ENCODE results near the gene ABCC1.
"Not testable (repeated sequence)": the region's sequence is repeated elsewhere in the genome, so short reads cannot be mapped to it uniquely, and the experiment has no call there.

The ABCC1 gene

DNA sequence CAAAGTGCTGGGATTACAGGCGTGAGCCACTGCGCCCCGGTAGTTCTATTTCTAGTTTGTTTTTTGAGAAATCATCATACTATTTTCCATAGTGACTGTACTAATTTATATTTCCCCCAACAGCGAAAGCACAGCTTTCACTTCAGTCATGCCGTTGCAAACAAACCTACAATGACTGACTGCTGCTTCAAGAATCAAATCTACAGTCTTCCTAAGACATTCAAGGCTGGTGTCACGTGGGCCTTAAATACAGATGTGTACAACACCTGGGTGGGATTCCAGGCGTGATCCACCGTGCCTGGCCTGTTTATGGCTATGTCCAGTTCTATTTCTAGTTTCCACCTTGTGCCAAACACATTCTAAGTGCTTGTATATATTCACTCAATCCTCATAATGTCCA is 201.9 kb downstream of the ABCC1 start:
- no peak for DNase-seq (ENCODE audit: low read depth in 2 of 2, low spot score in 1 of 2)

DNA sequence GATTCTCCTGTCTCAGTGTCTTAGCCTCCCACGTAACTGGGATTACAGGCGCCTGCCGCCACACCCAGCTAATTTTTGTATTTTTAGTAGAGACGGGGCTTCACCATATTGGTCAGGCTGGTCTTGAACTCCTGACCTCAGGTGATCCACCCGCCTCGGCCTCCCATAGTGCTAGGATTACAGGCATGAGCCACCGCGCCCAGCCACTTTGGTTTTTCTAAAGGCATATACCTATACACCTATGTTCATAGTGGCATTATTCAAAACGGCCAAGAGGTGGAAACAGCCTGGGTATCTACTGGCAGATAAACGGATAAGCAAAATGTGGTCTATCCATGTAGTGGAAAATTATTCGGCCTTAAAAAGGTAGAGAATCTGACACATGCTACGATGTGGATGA is 203.6 kb downstream of the ABCC1 start:
- not testable (repeated sequence) for DNase-seq (ENCODE audit: low read depth in 2 of 2, low spot score in 1 of 2)

GRCh38 chr16:16154281-16154951 is 205.0 kb downstream of the ABCC1 start:
- DNase-seq (ENCODE audit: low read depth in 2 of 2, low spot score in 1 of 2), result no peak

DNA sequence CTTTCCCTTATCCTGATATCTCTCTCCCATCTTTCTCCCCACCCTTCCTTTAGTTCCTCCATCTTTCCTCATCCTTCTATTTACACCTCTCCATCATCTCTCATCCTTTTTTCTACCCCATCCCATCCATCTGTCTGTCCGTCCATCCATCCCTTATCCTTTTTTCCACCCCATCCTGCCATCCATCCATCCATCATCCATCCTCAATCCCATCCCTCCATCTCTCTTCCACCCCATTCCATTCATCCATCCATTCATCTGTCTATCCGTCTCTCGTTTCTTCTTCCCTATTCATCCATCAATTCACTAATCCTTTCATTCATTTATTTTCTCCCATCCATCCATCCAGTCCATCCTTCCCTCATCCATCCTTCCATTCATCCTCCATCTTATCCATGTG is 205.8 kb downstream of the ABCC1 start:
- DNase-seq (ENCODE audit: low read depth in 2 of 2, low spot score in 1 of 2), result no peak

GRCh38 chr16:16157166-16157565 is 207.8 kb downstream of the ABCC1 start:
- no peak for DNase-seq (ENCODE audit: low read depth in 2 of 2, low spot score in 1 of 2)

- DNase-seq (ENCODE audit: low read depth in 2 of 2, low spot score in 1 of 2), result no peak
Observed at GRCh38 chr16:16158082-16158658, 208.8 kb downstream of the ABCC1 start.

GRCh38 chr16:16158741-16159374 is 209.4 kb downstream of the ABCC1 start:
- DNase-seq (ENCODE audit: low read depth in 2 of 2, low spot score in 1 of 2), result no peak

DNA sequence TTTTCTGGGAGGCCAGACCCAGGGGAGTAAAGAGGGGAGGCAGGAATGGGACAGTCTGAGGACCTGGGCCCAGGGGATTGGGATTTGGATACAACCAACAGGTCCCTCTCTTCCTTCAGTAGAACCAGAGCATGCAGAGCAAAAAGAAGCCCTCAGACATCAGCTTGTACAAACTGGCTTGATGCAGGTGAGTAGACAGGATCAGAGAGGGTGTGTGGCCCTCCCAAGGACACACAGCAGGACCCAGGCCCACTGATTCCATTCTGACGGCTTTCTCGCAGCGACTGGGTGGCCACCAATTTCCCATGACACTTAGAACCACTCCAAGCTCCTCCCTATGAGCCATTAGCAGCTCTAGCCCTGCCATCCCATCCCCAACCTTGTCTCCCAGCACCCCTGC is 210.2 kb downstream of the ABCC1 start:
- no peak for DNase-seq (ENCODE audit: low read depth in 2 of 2, low spot score in 1 of 2)

GRCh38 chr16:16161319-16161718 is 211.9 kb downstream of the ABCC1 start:
- no peak for DNase-seq (ENCODE audit: low read depth in 2 of 2, low spot score in 1 of 2)

DNA sequence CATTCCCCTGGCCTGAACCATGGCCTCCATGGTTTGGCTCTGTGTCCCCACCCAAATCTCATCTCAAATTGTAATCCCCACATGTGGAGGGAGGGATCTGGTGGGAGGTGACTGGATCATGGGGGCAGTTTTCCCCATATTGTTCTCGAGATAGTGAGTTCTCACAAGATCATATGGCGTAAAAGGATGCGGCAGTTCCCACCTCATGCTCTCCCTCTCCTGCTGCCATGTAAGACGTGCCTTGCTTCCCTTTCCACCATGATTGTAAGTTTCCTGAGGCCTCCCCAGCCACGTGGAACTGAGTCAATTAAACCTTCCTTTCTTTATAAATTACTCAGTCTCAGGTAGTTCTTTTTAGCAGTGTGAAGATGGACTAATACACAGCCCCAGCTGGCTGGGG is 212.4 kb downstream of the ABCC1 start:
- DNase-seq (ENCODE audit: low read depth in 2 of 2, low spot score in 1 of 2), result not testable (repeated sequence)

DNA sequence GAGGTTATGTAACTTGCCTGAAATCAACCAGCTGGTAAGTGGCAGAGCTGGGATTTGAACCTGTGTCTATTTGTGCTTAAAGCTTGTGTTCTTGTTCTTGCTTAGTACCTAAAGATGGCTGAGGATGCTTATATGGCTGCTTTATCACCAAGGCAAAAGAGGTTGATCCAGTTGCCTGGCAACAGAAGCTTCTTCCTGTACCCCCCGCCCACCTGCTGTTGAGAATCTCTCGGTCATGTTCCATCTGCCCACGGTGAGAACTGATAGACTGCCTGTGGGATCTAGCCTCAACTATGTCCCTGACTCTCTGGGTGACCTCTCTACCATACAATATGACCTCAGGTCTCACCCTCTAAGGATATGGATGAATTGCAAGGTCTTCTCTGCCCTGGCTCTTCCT is 213.2 kb downstream of the ABCC1 start:
- no peak for DNase-seq (ENCODE audit: low read depth in 2 of 2, low spot score in 1 of 2)

DNA sequence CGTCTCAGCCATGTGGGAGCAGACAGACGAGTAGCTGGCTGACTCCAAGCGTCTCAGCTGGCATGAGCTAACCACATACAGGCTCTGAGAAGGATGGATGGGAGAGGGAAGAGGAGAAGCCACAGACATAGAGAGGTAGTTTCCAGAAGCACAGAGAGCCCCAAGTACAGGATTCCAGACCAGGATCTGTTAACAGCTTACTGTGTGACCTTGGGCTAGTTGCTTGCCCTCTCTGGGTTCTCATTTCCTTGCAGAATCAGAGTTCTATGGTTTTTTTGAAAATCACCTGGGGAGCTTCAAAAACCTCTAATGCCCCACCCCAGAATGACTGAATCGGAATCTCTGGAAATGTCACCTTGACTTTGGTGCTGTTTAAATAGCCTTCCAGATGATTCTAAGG is 213.7 kb downstream of the ABCC1 start:
- DNase-seq (ENCODE audit: low read depth in 2 of 2, low spot score in 1 of 2), result no peak

DNA sequence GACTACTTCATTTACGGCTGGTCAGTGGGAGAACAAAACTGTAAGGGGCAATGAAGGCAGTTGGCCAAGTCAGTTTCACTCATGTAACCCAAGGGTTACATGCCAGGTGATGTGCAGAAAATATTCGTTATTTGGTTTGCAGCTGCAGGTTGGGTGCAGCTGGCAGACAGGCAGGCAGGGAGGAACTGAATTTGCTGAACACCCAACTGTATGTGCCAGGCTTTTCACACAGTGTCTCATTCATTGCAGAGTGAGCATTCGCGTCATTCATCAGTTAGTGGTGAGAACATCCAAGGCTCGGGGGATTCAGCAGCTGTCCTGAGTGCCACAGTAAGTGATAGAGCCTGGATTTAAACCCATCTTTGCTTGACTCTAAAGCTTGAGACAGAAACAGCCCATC is 214.2 kb downstream of the ABCC1 start:
- no peak for DNase-seq (ENCODE audit: low read depth in 2 of 2, low spot score in 1 of 2)

DNA sequence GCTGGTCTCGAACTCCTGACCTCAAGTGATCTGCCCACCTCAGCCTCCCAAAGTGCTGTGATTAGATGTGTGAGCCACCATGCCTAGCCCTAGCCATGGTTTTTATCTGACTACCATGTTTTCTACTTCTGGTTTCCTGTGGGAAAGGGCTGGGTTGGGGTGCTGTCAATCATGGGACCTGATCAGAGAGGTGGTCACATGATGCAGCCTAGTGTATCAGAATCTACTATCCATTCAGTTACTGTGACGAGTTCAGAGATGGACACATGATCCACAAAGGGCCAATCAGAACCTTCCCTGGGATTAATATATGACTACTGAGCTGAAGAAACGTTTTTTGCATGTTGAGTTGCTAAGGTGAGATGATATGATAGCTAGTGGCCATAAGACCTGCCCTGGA is 214.8 kb downstream of the ABCC1 start:
- DNase-seq (ENCODE audit: low read depth in 2 of 2, low spot score in 1 of 2), result no peak

DNA sequence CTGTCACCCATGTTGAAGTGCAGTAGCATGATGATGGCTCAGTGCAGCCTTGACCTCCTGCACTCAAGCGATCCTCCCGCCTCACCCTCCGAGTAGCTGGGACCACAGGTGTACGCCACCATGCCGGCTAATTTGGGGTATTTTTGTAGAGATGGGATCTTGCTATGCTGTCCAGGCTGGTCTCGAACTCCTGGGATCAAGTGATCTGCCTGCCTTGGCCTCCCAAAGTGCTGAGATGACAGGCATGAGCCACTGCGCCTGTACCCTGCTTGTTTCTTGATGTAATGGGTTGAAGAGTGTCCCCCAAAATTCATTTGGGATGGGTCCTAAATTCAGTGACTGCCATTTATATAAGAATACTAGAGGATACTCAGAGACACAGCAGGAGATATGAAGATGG is 216.7 kb downstream of the ABCC1 start:
- DNase-seq (ENCODE audit: low read depth in 2 of 2, low spot score in 1 of 2), result no peak

- DNase-seq (ENCODE audit: low read depth in 2 of 2, low spot score in 1 of 2), result no peak
Observed at GRCh38 chr16:16166949-16167348, 217.5 kb downstream of the ABCC1 start.

- no peak for DNase-seq (ENCODE audit: low read depth in 2 of 2, low spot score in 1 of 2)
Observed at GRCh38 chr16:16167927-16168326, 218.5 kb downstream of the ABCC1 start.

DNA sequence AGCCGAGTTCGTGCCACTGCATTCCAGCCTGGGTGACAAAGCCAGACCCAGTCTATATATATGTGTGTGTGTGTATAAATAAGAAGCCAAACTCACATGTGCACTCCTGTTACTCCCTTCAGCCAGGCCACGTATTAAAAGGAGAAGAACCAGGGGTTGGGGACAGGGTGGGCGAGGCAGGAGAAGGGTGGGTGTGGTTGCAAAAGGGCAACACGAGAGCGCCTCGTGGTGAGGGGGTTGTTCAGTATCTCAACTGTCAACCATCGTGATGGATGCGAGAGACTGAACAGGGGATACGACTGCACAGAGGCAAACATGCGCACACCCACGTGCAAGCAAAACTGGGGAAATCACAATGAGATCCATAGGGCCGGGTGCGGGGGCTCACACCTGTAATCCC is 219.0 kb downstream of the ABCC1 start:
- DNase-seq (ENCODE audit: low read depth in 2 of 2, low spot score in 1 of 2), result no peak

DNA sequence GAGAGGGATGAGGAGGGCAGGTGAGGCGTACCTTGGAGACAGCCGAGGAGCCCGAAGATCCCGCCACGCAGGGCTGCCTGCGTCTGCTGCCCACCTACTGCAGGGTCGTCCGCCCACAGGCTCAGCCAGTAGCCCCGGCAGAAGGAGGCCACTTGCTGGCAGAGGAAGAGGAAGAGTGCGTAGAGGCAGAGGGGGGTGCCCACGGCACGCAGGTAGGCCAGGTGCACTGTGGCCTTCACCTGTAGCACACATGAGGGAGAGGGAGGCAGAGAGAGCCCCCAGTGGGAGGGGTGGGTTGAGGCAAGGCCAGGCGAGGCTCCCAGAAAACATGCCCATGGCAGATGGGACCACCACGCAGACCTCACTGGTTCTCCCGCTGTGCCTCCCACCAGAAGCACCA is 220.2 kb downstream of the ABCC1 start:
- DNase-seq (ENCODE audit: low read depth in 2 of 2, low spot score in 1 of 2), result no peak

DNA sequence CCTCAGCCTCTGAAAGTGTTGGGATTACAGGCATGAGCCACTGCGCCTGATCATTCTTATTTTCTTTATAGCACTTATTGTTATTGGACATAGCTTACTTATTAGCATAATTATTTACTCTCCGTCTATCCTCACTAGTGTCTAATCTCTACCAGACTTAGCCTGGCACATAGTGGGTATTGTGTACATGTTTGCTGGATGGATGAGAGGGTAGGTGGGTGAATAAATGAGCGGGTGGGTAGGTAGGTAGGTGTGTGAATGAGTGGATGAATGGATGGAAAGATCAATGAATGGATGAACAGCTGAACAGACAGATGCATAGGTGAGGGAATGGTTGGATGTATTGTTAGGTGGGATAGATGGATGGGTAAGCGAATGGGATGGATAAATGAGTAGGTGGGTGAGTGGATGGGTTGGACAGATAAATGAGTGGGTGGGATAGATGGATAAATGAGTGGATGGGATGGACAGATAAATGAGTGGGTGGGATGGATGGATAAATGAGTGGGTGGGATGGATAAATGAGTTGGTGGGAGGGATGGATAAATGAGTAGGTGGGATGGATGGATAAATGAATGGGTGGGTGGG is 222.0 kb downstream of the ABCC1 start:
- DNase-seq (ENCODE audit: low read depth in 2 of 2, low spot score in 1 of 2), result no peak

GRCh38 chr16:16172991-16173390 is 223.6 kb downstream of the ABCC1 start:
- no peak for DNase-seq (ENCODE audit: low read depth in 2 of 2, low spot score in 1 of 2)

- no peak for DNase-seq (ENCODE audit: low read depth in 2 of 2, low spot score in 1 of 2)
Observed at GRCh38 chr16:16175296-16175695, 225.9 kb downstream of the ABCC1 start.
